Stimulated activated CD4-positive, alpha-beta T cell treated with anti-CD3 and anti-CD28 coated beads, TNF-alpha, amount 100 ng/mL, for 48 hours (primary cell): ENCODE results near the gene RIPOR2.

ENCODE experiments used
- DNase-seq, 3 donors: peaks; one replicate each; pipeline ENCODE4 v3.0.0-alpha.2; 2020; ENCODE audit warnings: low read depth in 3 of 3

RIPOR2 gene

GRCh38 chr6:24935366-24936152 is at the start of gene RIPOR2:
TSS of gene RIPOR2 (minus strand) at chr6:24935960. CDS start at chr6:24935898, 62 bp downstream.
- peak in 1 of 3 donors; percentile 57 for DNase-seq

GRCh38 chr6:24985323-24985722 is 49.6 kb upstream of the RIPOR2 start:
- no peak for DNase-seq

- DNase-seq, result no peak
These were observed 46.5 kb upstream of the RIPOR2 start for GRCh38 chr6:24982231-24982630.

- no peak for DNase-seq
These were observed 45.6 kb upstream of the RIPOR2 start for GRCh38 chr6:24981386-24981760.

GRCh38 chr6:24980507-24981385 is 45.0 kb upstream of the RIPOR2 start:
- no peak for DNase-seq

- DNase-seq, result no peak
These were observed 43.4 kb upstream of the RIPOR2 start for GRCh38 chr6:24979176-24979575.

GRCh38 chr6:24974182-24975171 is 38.7 kb upstream of the RIPOR2 start:
- peak in 1 of 3 donors; percentile 43 for DNase-seq

- no peak for DNase-seq
These were observed 36.7 kb upstream of the RIPOR2 start for GRCh38 chr6:24972311-24972958.

- no peak for DNase-seq
These were observed 35.3 kb upstream of the RIPOR2 start for GRCh38 chr6:24971067-24971466.

- no peak for DNase-seq
These were observed 33.6 kb upstream of the RIPOR2 start for GRCh38 chr6:24969343-24969860.

- DNase-seq, result no peak
These were observed 33.0 kb upstream of the RIPOR2 start for GRCh38 chr6:24968783-24969182.

- DNase-seq, result no peak
These were observed 31.5 kb upstream of the RIPOR2 start for GRCh38 chr6:24967211-24967610.

GRCh38 chr6:24966381-24966780 is 30.6 kb upstream of the RIPOR2 start:
- DNase-seq, result no peak

GRCh38 chr6:24963887-24964570 is 28.3 kb upstream of the RIPOR2 start:
- no peak for DNase-seq

- no peak for DNase-seq
These were observed 27.6 kb upstream of the RIPOR2 start for GRCh38 chr6:24963339-24963738.

GRCh38 chr6:24961852-24962251 is 26.1 kb upstream of the RIPOR2 start:
- DNase-seq, result no peak

GRCh38 chr6:24960991-24961475 is 25.3 kb upstream of the RIPOR2 start:
- no peak for DNase-seq

GRCh38 chr6:24959319-24959718 is 23.6 kb upstream of the RIPOR2 start:
- DNase-seq, result no peak

GRCh38 chr6:24957199-24957598 is 21.4 kb upstream of the RIPOR2 start:
- no peak for DNase-seq

GRCh38 chr6:24953726-24954125 is 18.0 kb upstream of the RIPOR2 start:
- no peak for DNase-seq
